Ishikawa (cell line): ENCODE data around the gene SYTL4.

Experiments used
- EP300 ChIP-seq: IDR thresholded peaks from 2 replicates; pipeline ENCODE4 v1.6.1; 2012; ENCODE audit warnings: borderline replicate concordance
- TEAD4 ChIP-seq: IDR thresholded peaks from 2 replicates; pipeline ENCODE4 v1.6.1; 2012
- TF ChIP-seq, protein P1 (sequence below): IDR thresholded peaks from 2 replicates; pipeline ENCODE4 v1.6.1; 2012; ENCODE audit warnings: low read depth, mild to moderate bottlenecking
- TF ChIP-seq, protein P2 (sequence below): IDR thresholded peaks from 2 replicates; pipeline ENCODE4 v1.6.1; 2012

DNA sequence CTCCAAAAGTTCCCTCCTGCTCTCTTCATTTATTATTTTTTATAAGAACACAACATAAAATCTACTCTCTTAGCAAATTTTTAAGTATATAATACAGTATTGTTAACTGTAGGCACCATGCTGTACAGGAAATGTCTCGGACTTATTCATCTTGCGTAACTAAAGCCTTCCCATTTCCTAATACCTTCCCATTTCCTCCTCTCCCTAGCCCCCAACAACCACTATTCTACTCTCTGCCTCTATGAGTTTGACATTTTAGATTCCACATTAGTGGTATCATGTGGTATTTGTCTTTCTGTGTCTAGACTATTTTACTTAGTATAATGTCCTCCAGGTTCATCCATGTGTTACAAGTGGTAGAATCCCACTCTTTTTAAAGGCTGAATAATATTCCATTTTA, 15.8 kb upstream of the SYTL4 start:
- TF ChIP-seq, protein P1, sequence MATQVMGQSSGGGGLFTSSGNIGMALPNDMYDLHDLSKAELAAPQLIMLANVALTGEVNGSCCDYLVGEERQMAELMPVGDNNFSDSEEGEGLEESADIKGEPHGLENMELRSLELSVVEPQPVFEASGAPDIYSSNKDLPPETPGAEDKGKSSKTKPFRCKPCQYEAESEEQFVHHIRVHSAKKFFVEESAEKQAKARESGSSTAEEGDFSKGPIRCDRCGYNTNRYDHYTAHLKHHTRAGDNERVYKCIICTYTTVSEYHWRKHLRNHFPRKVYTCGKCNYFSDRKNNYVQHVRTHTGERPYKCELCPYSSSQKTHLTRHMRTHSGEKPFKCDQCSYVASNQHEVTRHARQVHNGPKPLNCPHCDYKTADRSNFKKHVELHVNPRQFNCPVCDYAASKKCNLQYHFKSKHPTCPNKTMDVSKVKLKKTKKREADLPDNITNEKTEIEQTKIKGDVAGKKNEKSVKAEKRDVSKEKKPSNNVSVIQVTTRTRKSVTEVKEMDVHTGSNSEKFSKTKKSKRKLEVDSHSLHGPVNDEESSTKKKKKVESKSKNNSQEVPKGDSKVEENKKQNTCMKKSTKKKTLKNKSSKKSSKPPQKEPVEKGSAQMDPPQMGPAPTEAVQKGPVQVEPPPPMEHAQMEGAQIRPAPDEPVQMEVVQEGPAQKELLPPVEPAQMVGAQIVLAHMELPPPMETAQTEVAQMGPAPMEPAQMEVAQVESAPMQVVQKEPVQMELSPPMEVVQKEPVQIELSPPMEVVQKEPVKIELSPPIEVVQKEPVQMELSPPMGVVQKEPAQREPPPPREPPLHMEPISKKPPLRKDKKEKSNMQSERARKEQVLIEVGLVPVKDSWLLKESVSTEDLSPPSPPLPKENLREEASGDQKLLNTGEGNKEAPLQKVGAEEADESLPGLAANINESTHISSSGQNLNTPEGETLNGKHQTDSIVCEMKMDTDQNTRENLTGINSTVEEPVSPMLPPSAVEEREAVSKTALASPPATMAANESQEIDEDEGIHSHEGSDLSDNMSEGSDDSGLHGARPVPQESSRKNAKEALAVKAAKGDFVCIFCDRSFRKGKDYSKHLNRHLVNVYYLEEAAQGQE, result no peak
- TF ChIP-seq, protein P2, sequence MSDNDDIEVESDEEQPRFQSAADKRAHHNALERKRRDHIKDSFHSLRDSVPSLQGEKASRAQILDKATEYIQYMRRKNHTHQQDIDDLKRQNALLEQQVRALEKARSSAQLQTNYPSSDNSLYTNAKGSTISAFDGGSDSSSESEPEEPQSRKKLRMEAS, result no peak
- TF ChIP-seq TEAD4 (no peak), EP300 (no peak)
